ENCODE results near the gene CHD5. TPM values are rescaled to one million over a fixed set of nuclear protein-coding genes. Genes with fewer than 3 reads are reported as not detected.

CHD5 gene
- total RNA-seq, 2 donors from 2014 or later = under 0.01 to 2.1 TPM

DNA sequence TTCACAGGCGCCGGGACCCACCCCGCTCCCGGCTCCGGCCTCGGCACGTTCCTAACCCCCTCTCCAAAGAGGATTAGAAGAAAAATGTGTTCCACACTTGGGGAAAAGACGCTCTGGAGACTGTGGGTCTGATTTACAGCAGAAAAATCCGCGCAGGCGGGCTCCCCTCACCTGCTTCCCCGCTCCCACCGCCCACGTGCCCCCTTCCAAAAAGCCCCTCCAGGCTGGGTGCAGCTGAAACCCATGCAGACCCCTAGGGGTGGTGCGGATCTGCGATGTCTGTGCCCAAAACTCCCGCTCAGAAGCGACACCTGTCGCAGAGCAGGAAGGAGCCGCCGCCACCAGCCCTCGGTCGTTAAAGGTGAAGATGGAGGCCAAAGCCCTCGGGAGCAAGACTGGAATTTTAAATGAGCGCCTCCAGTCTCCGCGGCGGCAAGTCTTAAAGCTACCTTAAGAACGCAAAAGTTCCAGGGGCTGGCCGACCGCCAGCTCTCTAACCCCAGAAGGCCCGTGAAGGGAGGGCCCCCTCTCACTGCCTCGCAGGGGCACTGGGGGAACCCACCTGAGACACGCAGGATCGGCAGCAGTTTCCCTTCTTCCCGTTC lies 688 bp upstream of the CHD5 start:
- WGBS, 2 donors = 6 to 7% methylated on average over 22 to 36 of the region's 36 CpGs
- peaks cover 8% of the 10 kb centered on the region for H3K4me1 ChIP-seq
- DNase-seq = peak in 1 of 4 donors; percentile 14
- H3K36me3 ChIP-seq (replicated peaks in 1 of 2; ENCODE audit: insufficient read depth in 1 of 2, low read depth in 2 of 2) = peaks cover 0 to 3% of the 10 kb centered on the region in 2 donors
- no peaks in the 10 kb centered on the region for H3K9me3 ChIP-seq
- no peak overlapping the region for H3K4me3 ChIP-seq
- H3K27ac ChIP-seq = no peak overlapping the region
- intact Hi-C loops (cut with DNase I) = no loop called here
- ATAC-seq = no peak
- H3K27me3 ChIP-seq = peaks cover 0 to 15% of the 10 kb centered on the region in 2 donors
- no peak for TF ChIP-seq POLR2A (IDR thresholded peaks at IDR 0.05)
- TF ChIP-seq, protein P1, sequence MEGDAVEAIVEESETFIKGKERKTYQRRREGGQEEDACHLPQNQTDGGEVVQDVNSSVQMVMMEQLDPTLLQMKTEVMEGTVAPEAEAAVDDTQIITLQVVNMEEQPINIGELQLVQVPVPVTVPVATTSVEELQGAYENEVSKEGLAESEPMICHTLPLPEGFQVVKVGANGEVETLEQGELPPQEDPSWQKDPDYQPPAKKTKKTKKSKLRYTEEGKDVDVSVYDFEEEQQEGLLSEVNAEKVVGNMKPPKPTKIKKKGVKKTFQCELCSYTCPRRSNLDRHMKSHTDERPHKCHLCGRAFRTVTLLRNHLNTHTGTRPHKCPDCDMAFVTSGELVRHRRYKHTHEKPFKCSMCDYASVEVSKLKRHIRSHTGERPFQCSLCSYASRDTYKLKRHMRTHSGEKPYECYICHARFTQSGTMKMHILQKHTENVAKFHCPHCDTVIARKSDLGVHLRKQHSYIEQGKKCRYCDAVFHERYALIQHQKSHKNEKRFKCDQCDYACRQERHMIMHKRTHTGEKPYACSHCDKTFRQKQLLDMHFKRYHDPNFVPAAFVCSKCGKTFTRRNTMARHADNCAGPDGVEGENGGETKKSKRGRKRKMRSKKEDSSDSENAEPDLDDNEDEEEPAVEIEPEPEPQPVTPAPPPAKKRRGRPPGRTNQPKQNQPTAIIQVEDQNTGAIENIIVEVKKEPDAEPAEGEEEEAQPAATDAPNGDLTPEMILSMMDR (IDR thresholded peaks at IDR 0.05) = no peak

DNA sequence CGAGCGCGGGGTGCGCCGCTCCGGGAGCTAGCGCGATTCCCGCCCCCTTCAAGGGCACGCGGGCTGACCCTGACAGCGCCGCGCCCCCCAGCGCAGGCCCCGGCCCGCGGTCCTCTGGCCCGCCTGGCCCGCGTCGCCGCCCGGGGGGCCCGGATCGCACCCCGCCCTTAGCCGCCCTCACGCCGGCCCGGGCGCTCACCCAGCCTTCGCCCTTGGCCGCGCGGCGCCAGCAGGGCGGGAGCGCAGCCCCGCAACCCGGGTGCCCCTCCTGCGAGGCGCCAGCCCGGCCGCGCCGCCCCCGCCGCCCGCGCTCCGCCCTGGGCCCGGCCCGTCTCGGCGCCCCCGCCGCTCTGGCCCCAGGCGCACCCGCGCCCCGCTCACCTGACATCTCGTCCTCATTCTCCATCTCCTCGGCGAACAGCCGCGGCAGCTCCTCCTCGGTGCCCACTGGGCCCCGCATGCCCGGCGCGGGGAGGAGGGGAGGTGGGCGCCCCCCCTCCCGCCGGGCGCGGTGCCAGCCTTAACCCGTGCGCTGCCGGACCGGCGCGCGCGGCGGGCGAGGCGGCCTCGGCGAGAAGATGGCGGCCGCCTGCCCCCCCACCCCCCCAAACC lies 451 bp downstream of the CHD5 start:
- no peak overlapping the region for H3K27ac ChIP-seq
- 1% methylated on average over 74 of the region's 92 CpGs; no CpG with 5 or more reads in 1 of the 2 donors for WGBS, 2 donors

DNA sequence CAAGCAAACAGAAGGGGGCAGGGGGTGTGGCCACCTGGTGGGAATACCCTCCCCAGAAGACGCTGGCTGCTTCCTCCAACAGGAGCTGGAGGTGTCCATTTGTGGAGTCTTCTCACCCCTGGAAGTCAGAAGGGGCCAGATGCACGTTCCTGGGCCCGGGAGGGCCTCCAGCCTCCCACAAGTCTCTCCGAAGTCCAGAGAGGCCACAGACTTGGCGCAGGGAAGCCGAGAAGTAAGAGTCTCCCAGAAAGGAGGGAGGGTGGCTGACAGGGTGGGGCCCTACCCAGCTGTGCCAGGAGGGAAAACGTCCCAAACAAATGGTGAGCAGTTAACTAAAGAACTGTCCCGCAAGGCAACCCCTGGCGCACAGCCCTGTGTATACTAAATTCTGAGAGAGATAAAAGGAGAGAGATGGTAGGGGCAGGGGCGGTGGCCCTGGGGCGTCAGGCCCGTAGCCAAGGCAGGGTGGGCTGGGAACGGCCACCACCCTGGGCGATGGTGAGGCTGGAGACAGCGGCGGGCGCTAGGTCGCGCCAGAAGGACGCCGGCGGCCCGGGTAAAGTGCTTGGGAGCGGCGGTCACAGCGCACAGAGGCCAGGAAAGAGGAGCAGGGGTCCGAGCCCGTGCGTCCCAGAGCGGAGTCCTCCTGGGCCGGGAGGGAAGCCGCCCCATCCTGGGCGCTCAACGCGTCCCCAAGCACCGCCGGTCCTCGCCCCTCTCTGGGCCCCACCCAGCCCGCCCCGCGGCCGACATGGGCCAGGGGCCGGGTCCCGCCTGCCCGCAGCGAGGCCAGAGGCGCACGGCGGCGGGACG lies 1.2 kb downstream of the CHD5 start:
- Histone ChIP-seq H3K4me1 (peaks cover 8% of the 10 kb centered on the region), H3K27me3 (peaks cover 0 to 15% of the 10 kb centered on the region in 2 donors), H3K27ac (no peak overlapping the region), H3K4me3 (no peak overlapping the region), H3K36me3 (replicated peaks in 1 of 2; ENCODE audit: insufficient read depth in 1 of 2, low read depth in 2 of 2) (no peaks in the 10 kb centered on the region), H3K9me3 (no peaks in the 10 kb centered on the region)
- DNase-seq (no peak), ATAC-seq (no peak)
- TF ChIP-seq POLR2A (IDR thresholded peaks at IDR 0.05) = no peak
- TF ChIP-seq, protein P1 (IDR thresholded peaks at IDR 0.05) = no peak
- WGBS, 2 donors = 3 to 5% methylated on average over 13 to 47 of the region's 51 CpGs
- intact Hi-C loops (cut with DNase I) = no loop called here

More for the DNA sequence above, 451 bp downstream of the CHD5 start:
- intact Hi-C loops (cut with DNase I) = no loop called here
- ATAC-seq (no peak), DNase-seq (no peak)
- no peaks in the 10 kb centered on the region for H3K9me3 ChIP-seq
- TF ChIP-seq POLR2A (IDR thresholded peaks at IDR 0.05) = no peak
- TF ChIP-seq, protein P1 (IDR thresholded peaks at IDR 0.05) = no peak
- H3K36me3 ChIP-seq (replicated peaks in 1 of 2; ENCODE audit: insufficient read depth in 1 of 2, low read depth in 2 of 2) = no peaks in the 10 kb centered on the region
- H3K27me3 ChIP-seq = peaks cover 0 to 15% of the 10 kb centered on the region in 2 donors
- no peak overlapping the region for H3K4me3 ChIP-seq
- H3K4me1 ChIP-seq = peaks cover 8% of the 10 kb centered on the region

DNA sequence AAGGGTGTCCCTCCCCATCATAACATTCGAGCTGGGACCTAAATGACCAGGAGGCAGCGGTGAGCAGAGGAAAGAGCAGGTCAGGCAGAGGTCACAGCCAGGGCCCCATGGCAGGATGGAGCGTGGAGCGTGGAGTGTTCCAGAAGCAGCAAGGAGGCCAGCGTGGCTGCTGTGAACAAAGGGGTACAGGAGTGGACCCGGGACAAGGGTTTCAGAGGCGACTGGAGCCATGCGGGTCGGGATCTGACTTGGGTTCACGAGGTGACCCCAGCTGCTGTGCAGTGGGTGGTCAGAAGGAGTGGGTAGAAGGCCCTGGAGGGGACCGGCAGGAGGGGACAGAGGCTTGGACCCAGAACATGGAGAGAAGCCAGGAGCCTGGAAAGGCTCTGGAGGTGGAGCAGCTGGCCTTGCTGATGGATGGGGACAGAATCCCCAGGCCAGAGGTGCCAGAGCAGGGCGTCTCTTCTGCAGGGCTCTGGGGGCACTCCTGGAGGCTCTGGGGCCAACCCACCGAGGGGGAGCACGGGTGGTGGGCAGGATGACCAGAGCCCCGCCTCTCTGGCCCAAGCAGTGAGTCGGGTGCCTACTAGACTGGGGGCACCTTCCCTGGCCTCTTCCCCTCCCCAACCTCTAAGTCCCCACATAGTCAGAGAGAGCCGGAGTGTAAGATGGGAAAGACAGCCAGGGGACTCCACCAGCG lies 2.3 kb downstream of the CHD5 start:
- DNase-seq (no peak), ATAC-seq (no peak)
- Histone ChIP-seq H3K9me3 (no peaks in the 10 kb centered on the region), H3K4me3 (no peak overlapping the region), H3K27me3 (peaks cover 0 to 15% of the 10 kb centered on the region in 2 donors), H3K36me3 (replicated peaks in 1 of 2; ENCODE audit: insufficient read depth in 1 of 2, low read depth in 2 of 2) (no peaks in the 10 kb centered on the region), H3K27ac (no peak overlapping the region), H3K4me1 (peaks cover 8% of the 10 kb centered on the region)
- 72 to 73% methylated on average over 13 to 18 of the region's 18 CpGs for WGBS, 2 donors
- TF ChIP-seq, protein P1 (IDR thresholded peaks at IDR 0.05) = no peak
- TF ChIP-seq POLR2A (IDR thresholded peaks at IDR 0.05) = no peak
- intact Hi-C loops (cut with DNase I) = no loop called here
